Upper lobe of left lung (tissue), 6 donors: ENCODE measurements around the gene LGALS3. TPM values are rescaled to one million over a fixed set of nuclear protein-coding genes. Genes with fewer than 3 reads are reported as not detected.

ENCODE experiments used
- ATAC-seq, 2 donors: fragments of 200-7000 bp; cut with Tn5 transposase; one replicate each; pipeline ENCODE4 v1.9.1; 2022; ENCODE audit warnings: mild to moderate bottlenecking in 2 of 2, moderate library complexity in 2 of 2; ENCODE audit not compliant: low FRiP score in 2 of 2
- DNase-seq, 2 donors: peaks; one replicate each; pipeline ENCODE4 v3.0.0-alpha.2; 2019 to 2020
- H3K27ac ChIP-seq, 4 donors: fragments of 200-600 bp; sonication (generic); one replicate each; pipeline ENCODE4 v1.5.1; 2016 to 2019
- H3K27me3 ChIP-seq, 4 donors: fragments of 200-600 bp; sonication (generic); one replicate each; pipeline ENCODE4 v1.5.1; 2017 to 2019
- H3K36me3 ChIP-seq, 4 donors: fragments of 200-600 bp; sonication (generic); one replicate each; pipeline ENCODE4 v1.5.1; 2016 to 2019
- H3K4me1 ChIP-seq, 4 donors: fragments of 200-600 bp; sonication (generic); one replicate each; pipeline ENCODE4 v1.5.1; 2018 to 2019
- H3K4me3 ChIP-seq, 4 donors: fragments of 200-600 bp; sonication (generic); one replicate each; pipeline ENCODE4 v1.5.1; 2017 to 2019; ENCODE audit warnings: mild to moderate bottlenecking in 2 of 4, moderate library complexity in 1 of 4
- H3K9me3 ChIP-seq, 4 donors: fragments of 200-600 bp; sonication (generic); one replicate each; pipeline ENCODE4 v1.5.1; 2018 to 2019
- EP300 ChIP-seq, 4 donors: sonication (generic); formaldehyde crosslinking; IDR thresholded peaks; one replicate each; pipeline ENCODE4 v1.5.1; 2017; ENCODE audit warnings: antibody characterized with exemption in 4 of 4, control low read depth in 2 of 4
- POLR2A ChIP-seq, 4 donors: fragments of 450-650 bp; IDR thresholded peaks; one replicate each; pipeline ENCODE4 v1.5.1; 2016 to 2017; ENCODE audit warnings: antibody characterized with exemption in 4 of 4, mild to moderate bottlenecking in 2 of 4
- POLR2AphosphoS5 ChIP-seq, 2 donors: sonication (generic); formaldehyde crosslinking; IDR thresholded peaks; one replicate each; pipeline ENCODE4 v1.5.1; 2017; ENCODE audit warnings: antibody characterized with exemption in 2 of 2
- WGBS, 2 donors: methylation state at CpG; one replicate each; pipeline ENCODE4 v1.1.5; 2017 to 2018; 5-methylcytosine and 5-hydroxymethylcytosine counted together
- total RNA-seq, 6 donors: library from RNA; depleted of rRNA in 4 of 6; stranded (reverse); fragments of >200 nt in 4 of 6; gene quantifications; one replicate each; pipeline versions ENCODE4 v1.1.0 to v1.2.1, GENCODE V29; 2016 to 2021
- TF ChIP-seq, protein P1 (sequence below), 6 experiments: fragments of 450-650 bp in 4 of 6; fragments of 200-600 bp in 2 of 6; sonication (generic) in 2 of 6; IDR thresholded peaks; one replicate each; pipeline ENCODE4 v1.5.1; 2016 to 2019; ENCODE audit warnings: antibody characterized with exemption in 6 of 6
- donor health status: DM: no; HTN: no; CAD: no; lungs with moderate emphysema.
- donor health status: DM: no; HTN: yes; CAD: no; lungs with severe emphysema.

Gene LGALS3
- total RNA-seq, 6 donors from 2014 or later = 205 to 710 (median 440) TPM

DNA sequence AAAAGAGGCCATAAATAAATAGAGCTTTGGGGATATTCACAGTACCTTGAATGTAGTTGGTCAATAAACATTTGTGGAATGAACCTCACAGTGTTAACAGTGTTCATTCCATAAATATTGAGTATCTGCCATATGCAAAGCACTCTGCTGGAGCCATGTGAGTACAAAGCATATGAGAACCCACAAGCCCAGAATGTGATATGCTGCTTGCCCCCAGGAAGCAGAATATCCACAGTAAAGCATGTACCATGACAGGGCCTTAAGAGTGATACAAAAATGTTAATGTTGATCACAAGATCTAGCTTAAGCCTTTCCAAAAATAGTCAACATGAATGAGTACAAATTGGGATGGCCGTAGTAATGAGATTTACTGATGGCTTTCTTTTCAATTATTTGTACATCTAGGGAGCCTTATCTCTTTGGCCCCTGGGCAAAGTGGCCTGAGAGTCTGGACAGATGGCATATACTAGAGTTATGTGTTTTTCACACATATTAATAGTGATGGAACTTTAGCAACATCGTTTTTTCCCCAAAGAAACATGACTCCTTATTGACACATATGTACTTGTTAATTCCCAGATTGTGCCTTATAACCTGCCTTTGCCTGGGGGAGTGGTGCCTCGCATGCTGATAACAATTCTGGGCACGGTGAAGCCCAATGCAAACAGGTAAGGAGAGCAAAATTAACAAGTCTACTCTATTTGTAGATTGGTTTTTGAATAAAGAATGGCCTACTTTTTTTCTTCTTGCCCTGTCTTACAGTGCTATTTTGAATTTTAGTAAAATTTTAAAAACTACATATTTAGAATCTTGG, 10.9 kb downstream of the LGALS3 start:
- H3K4me3 ChIP-seq = no peak overlapping the region
- peaks cover 16 to 39% (median 26%) of the 10 kb centered on the region in 4 donors for H3K4me1 ChIP-seq
- no peak for ATAC-seq
- DNase-seq = no peak
- no peaks in the 10 kb centered on the region for H3K9me3 ChIP-seq
- H3K27ac ChIP-seq = no peak overlapping the region
- no peaks in the 10 kb centered on the region for H3K27me3 ChIP-seq
- TF ChIP-seq POLR2A (IDR thresholded peaks at IDR 0.05) (no peak), EP300 (IDR thresholded peaks at IDR 0.05) (no peak), POLR2AphosphoS5 (IDR thresholded peaks at IDR 0.05) (no peak)
- TF ChIP-seq, protein P1, sequence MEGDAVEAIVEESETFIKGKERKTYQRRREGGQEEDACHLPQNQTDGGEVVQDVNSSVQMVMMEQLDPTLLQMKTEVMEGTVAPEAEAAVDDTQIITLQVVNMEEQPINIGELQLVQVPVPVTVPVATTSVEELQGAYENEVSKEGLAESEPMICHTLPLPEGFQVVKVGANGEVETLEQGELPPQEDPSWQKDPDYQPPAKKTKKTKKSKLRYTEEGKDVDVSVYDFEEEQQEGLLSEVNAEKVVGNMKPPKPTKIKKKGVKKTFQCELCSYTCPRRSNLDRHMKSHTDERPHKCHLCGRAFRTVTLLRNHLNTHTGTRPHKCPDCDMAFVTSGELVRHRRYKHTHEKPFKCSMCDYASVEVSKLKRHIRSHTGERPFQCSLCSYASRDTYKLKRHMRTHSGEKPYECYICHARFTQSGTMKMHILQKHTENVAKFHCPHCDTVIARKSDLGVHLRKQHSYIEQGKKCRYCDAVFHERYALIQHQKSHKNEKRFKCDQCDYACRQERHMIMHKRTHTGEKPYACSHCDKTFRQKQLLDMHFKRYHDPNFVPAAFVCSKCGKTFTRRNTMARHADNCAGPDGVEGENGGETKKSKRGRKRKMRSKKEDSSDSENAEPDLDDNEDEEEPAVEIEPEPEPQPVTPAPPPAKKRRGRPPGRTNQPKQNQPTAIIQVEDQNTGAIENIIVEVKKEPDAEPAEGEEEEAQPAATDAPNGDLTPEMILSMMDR (IDR thresholded peaks at IDR 0.05) = no peak
- peaks cover 56 to 69% (median 62%) of the 10 kb centered on the region in 4 donors for H3K36me3 ChIP-seq
- 78 to 91% methylated on average over 4 of the region's 4 CpGs for WGBS, 2 donors

DNA sequence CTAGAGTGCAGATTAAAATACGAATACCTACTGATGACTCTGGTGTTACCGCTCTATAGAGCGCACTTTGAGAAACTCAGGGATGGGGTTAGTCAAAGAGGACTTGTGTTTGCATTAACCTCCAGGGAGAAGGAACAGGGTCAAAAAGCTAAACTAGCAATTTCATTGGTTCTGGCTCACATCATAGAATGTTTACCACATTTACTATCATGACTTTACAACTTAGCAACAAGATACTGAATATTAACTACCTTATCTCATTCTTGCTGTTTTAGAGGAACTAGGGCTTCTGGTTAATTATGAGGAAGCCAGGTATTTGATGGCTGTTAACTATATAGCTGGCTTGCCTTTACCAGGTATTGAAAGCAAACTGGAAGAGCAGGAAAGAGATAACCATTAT, 12.8 kb downstream of the LGALS3 start:
- no peak overlapping the region for H3K4me3 ChIP-seq
- no peak for TF ChIP-seq EP300 (IDR thresholded peaks at IDR 0.05)
- TF ChIP-seq, protein P1 (IDR thresholded peaks at IDR 0.05) = no peak
- TF ChIP-seq POLR2A (IDR thresholded peaks at IDR 0.05) = no peak
- TF ChIP-seq POLR2AphosphoS5 (IDR thresholded peaks at IDR 0.05) = no peak
- no peaks in the 10 kb centered on the region for H3K27me3 ChIP-seq
- H3K27ac ChIP-seq = no peak overlapping the region
- 95 to 96% methylated on average over 3 of the region's 3 CpGs for WGBS, 2 donors
- DNase-seq (no peak), ATAC-seq (no peak)
- H3K4me1 ChIP-seq = peaks cover 9 to 25% (median 14%) of the 10 kb centered on the region in 4 donors
- H3K36me3 ChIP-seq = peaks cover 60 to 77% (median 74%) of the 10 kb centered on the region in 4 donors
- no peaks in the 10 kb centered on the region for H3K9me3 ChIP-seq

DNA sequence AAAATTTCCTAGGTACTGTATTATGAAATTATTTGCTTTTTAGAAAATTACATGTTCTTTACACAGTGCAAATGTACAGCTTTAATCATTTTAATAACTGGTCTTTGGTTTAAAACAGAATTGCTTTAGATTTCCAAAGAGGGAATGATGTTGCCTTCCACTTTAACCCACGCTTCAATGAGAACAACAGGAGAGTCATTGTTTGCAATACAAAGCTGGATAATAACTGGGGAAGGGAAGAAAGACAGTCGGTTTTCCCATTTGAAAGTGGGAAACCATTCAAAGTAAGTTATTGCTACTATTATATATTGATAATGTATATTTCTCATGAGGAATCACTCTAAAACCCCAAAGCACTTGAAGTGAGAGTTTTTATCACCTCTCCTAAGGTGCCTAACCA, 13.4 kb downstream of the LGALS3 start:
- ATAC-seq (no peak), DNase-seq (no peak)
- Histone ChIP-seq H3K36me3 (peaks cover 60 to 77% (median 74%) of the 10 kb centered on the region in 4 donors), H3K9me3 (no peaks in the 10 kb centered on the region), H3K27ac (no peak overlapping the region), H3K27me3 (no peaks in the 10 kb centered on the region), H3K4me1 (peaks cover 6 to 19% (median 8%) of the 10 kb centered on the region in 4 donors), H3K4me3 (no peak overlapping the region)
- TF ChIP-seq, protein P1 (IDR thresholded peaks at IDR 0.05) = no peak
- no peak for TF ChIP-seq POLR2AphosphoS5 (IDR thresholded peaks at IDR 0.05)
- 90 to 97% methylated on average over 2 of the region's 2 CpGs for WGBS, 2 donors

DNA sequence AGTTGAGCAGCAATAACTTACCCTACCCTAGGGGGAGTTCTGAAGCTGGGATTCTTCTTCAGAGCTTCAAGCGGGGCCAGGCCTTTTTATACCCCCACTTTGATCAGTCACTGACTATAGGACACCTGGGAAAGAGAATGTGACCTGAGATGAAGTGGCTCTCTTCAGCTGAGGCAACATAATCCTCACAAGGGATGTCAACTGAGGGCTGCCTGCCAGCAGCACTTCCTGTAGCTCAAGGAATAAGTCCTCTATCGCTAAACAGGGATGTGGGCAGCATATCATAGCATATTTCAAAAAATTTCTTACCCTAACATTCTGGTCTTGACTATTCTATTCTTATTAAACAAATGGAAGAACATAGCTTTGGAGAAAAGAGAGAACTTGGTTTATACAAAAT, 17.4 kb downstream of the LGALS3 start:
- Histone ChIP-seq H3K4me3 (no peak overlapping the region), H3K9me3 (no peaks in the 10 kb centered on the region), H3K4me1 (no peaks in the 10 kb centered on the region), H3K27ac (no peak overlapping the region), H3K27me3 (no peaks in the 10 kb centered on the region), H3K36me3 (peaks cover 33 to 43% (median 41%) of the 10 kb centered on the region in 4 donors)
- DNase-seq (no peak), ATAC-seq (no peak)
- TF ChIP-seq, protein P1 (IDR thresholded peaks at IDR 0.05) = no peak
- no peak for TF ChIP-seq POLR2AphosphoS5 (IDR thresholded peaks at IDR 0.05)
- TF ChIP-seq EP300 (IDR thresholded peaks at IDR 0.05) = no peak
- no peak for TF ChIP-seq POLR2A (IDR thresholded peaks at IDR 0.05)
- 65 to 68% methylated on average over 2 of the region's 2 CpGs for WGBS, 2 donors

DNA sequence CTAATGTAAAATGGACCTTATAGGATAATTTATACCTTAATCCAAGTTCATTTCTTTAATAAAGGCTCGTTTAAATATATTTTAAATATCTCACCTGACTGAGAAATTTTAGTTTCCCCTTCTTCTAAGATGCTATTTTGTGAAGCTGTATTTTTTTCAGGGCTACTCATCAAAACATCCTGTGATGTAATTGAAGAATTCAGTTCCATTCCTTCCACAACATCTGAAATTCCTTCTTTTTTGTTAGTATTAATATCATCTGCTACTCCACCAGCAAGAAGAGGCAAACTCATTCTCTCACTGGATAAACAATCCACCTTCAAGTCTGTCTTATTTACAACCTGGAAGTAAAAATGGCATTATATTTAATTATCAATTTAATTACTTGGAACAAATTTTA, 22.5 kb downstream of the LGALS3 start:
- ATAC-seq = no peak
- H3K27me3 ChIP-seq = no peaks in the 10 kb centered on the region
- H3K36me3 ChIP-seq = no peaks in the 10 kb centered on the region
- no peaks in the 10 kb centered on the region for H3K4me1 ChIP-seq
- no peak for DNase-seq
- TF ChIP-seq, protein P1 (IDR thresholded peaks at IDR 0.05) = no peak
- no peak for TF ChIP-seq EP300 (IDR thresholded peaks at IDR 0.05)
- no peak for TF ChIP-seq POLR2AphosphoS5 (IDR thresholded peaks at IDR 0.05)
- no peak for TF ChIP-seq POLR2A (IDR thresholded peaks at IDR 0.05)
- no peaks in the 10 kb centered on the region for H3K9me3 ChIP-seq
- no peak overlapping the region for H3K4me3 ChIP-seq
- 94 to 95% methylated on average over 1 of the region's 1 CpG for WGBS, 2 donors
- H3K27ac ChIP-seq = no peak overlapping the region
